Measurements from ENCODE around the gene MRGPRD. TPM values are rescaled to one million over a fixed set of nuclear protein-coding genes. Genes with fewer than 3 reads are reported as not detected.

The MRGPRD gene
- total and polyA plus RNA-seq, 2 of the 13 experiments (the other 11 are each of a cell fraction or from before 2014, with no cell fraction given), result not detected

GRCh38 chr11:68961245-68961644, 19.5 kb downstream of the MRGPRD start:
- CTCF ChIA-PET (ENCODE audit: low intra/inter-chr PET ratio, low total read pairs), result no interaction called here

GRCh38 chr11:68960294-68961071, 20.3 kb downstream of the MRGPRD start:
- in situ Hi-C loops (cut with HindIII; ENCODE audit: extremely low pct_ligation_motif_present, low pct_unique_long_range_greater_than_20kb) (no loop called here), intact Hi-C loops (cut with micrococcal nuclease; ENCODE audit: unreplicated experiment) (no loop called here)
- no peaks in the 10 kb centered on the region for H4K20me1 ChIP-seq (ENCODE audit: insufficient read depth, low read length)
- no peaks in the 10 kb centered on the region for H3K4me1 ChIP-seq (ENCODE audit: insufficient read depth, low read length)
- no peak overlapping the region for H3K9ac ChIP-seq (ENCODE audit: insufficient read depth, low read depth, low read length)
- peaks cover 2 to 16% of the 10 kb centered on the region in 2 experiments for H3K27me3 ChIP-seq (ENCODE audit: control insufficient read depth in 1 of 2, insufficient read depth in 2 of 2, low read length in 2 of 2)
- H3K4me3 ChIP-seq (replicated peaks in 1 of 3; ENCODE audit: insufficient read depth in 1 of 3, low read depth in 2 of 3, low read length in 3 of 3), result no peak overlapping the region
- BruUV-seq (replicated peaks), result no TSS peak
- ChIA-PET CTCF (ENCODE audit: low intra/inter-chr PET ratio, low total read pairs) (no interaction called here), POLR2A (no interaction called here)
- no peak overlapping the region for H3K4me2 ChIP-seq (ENCODE audit: low read depth, low read length)
- H3K36me3 ChIP-seq (replicated peaks in 1 of 2; ENCODE audit: control insufficient read depth in 1 of 2, insufficient read depth in 2 of 2, low read length in 2 of 2), result no peaks in the 10 kb centered on the region
- H2AFZ ChIP-seq (ENCODE audit: low read length), result no peak overlapping the region
- DNase-seq (ENCODE audit: low spot score), result no peak
- H3K9me3 ChIP-seq (ENCODE audit: low read length), result no peaks in the 10 kb centered on the region
- 18% methylated on average over 4 of the region's 25 CpGs for WGBS (ENCODE audit: low lambda C conversion rate)
- ATAC-seq, result no peak
- H3K79me2 ChIP-seq (ENCODE audit: insufficient read depth, low read length), result no peaks in the 10 kb centered on the region
- FAIRE-seq, result no peak
- TF ChIP-seq ZFP91 (CRISPR knock-in tag; IDR thresholded peaks at IDR 0.05; ENCODE audit: borderline replicate concordance), result no peak
- TF ChIP-seq ZBTB39 (CRISPR knock-in tag; IDR thresholded peaks at IDR 0.05), result no peak
- no peak for TF ChIP-seq THYN1 (CRISPR knock-in tag; IDR thresholded peaks at IDR 0.05; ENCODE audit: borderline replicate concordance, low read depth)
- TF ChIP-seq ETV6 (CRISPR knock-in tag; conservative IDR thresholded peaks at IDR 0.05), result no peak
- TF ChIP-seq ZNF260 (CRISPR knock-in tag; IDR thresholded peaks at IDR 0.05; ENCODE audit: borderline replicate concordance, low read depth), result no peak
- no peak overlapping the region for H3K27ac ChIP-seq (ENCODE audit: extremely low read length, insufficient read depth, low read length)

More at GRCh38 chr11:68961245-68961644, 19.5 kb downstream of the MRGPRD start:
- no peaks in the 10 kb centered on the region for H3K9me3 ChIP-seq (ENCODE audit: low read length)
- H2AFZ ChIP-seq (ENCODE audit: low read length), result no peak overlapping the region
- no peaks in the 10 kb centered on the region for H4K20me1 ChIP-seq (ENCODE audit: insufficient read depth, low read length)
- in situ Hi-C loops (cut with HindIII; ENCODE audit: extremely low pct_ligation_motif_present, low pct_unique_long_range_greater_than_20kb) (no loop called here), intact Hi-C loops (cut with micrococcal nuclease; ENCODE audit: unreplicated experiment) (no loop called here)
- H3K4me2 ChIP-seq (ENCODE audit: low read depth, low read length), result no peak overlapping the region
- no peaks in the 10 kb centered on the region for H3K36me3 ChIP-seq (replicated peaks in 1 of 2; ENCODE audit: control insufficient read depth in 1 of 2, insufficient read depth in 2 of 2, low read length in 2 of 2)
- no peak for FAIRE-seq
- peaks cover 2 to 16% of the 10 kb centered on the region in 2 experiments for H3K27me3 ChIP-seq (ENCODE audit: control insufficient read depth in 1 of 2, insufficient read depth in 2 of 2, low read length in 2 of 2)
- no peak for TF ChIP-seq ZNF274 (CRISPR knock-in tag; IDR thresholded peaks at IDR 0.05)
- TF ChIP-seq CREB1 (IDR thresholded peaks at IDR 0.05), result peak; percentile 72
- no peak for TF ChIP-seq CREB1 (CRISPR knock-in tag; IDR thresholded peaks at IDR 0.05)
- TF ChIP-seq HDAC6 (IDR thresholded peaks at IDR 0.05; ENCODE audit: low read depth, low read length), result no peak
- no peak for TF ChIP-seq CSRNP2 (CRISPR knock-in tag; conservative IDR thresholded peaks at IDR 0.05; ENCODE audit: low read depth)
- TF ChIP-seq ATF7 (IDR thresholded peaks at IDR 0.05), result peak; percentile 49
- TF ChIP-seq ATF7 (CRISPR knock-in tag; IDR thresholded peaks at IDR 0.05), result no peak
- ATAC-seq, result peak; percentile 20; the same call in 1 of the 3 replicates
- no peak overlapping the region for H3K4me3 ChIP-seq (replicated peaks in 1 of 3; ENCODE audit: insufficient read depth in 1 of 3, low read depth in 2 of 3, low read length in 3 of 3)
- POLR2A ChIA-PET, result no interaction called here
- BruUV-seq (replicated peaks), result no TSS peak
- H3K4me1 ChIP-seq (ENCODE audit: insufficient read depth, low read length), result no peaks in the 10 kb centered on the region
- DNase-seq (ENCODE audit: low spot score), result no peak
- no peak overlapping the region for H3K27ac ChIP-seq (ENCODE audit: extremely low read length, insufficient read depth, low read length)
- no peak overlapping the region for H3K9ac ChIP-seq (ENCODE audit: insufficient read depth, low read depth, low read length)
- 11% methylated on average over 5 of the region's 8 CpGs for WGBS (ENCODE audit: low lambda C conversion rate)
- no peaks in the 10 kb centered on the region for H3K79me2 ChIP-seq (ENCODE audit: insufficient read depth, low read length)

Measured in HepG2 (cell line).